Measurements from ENCODE around the gene SAMD14.

DNA sequence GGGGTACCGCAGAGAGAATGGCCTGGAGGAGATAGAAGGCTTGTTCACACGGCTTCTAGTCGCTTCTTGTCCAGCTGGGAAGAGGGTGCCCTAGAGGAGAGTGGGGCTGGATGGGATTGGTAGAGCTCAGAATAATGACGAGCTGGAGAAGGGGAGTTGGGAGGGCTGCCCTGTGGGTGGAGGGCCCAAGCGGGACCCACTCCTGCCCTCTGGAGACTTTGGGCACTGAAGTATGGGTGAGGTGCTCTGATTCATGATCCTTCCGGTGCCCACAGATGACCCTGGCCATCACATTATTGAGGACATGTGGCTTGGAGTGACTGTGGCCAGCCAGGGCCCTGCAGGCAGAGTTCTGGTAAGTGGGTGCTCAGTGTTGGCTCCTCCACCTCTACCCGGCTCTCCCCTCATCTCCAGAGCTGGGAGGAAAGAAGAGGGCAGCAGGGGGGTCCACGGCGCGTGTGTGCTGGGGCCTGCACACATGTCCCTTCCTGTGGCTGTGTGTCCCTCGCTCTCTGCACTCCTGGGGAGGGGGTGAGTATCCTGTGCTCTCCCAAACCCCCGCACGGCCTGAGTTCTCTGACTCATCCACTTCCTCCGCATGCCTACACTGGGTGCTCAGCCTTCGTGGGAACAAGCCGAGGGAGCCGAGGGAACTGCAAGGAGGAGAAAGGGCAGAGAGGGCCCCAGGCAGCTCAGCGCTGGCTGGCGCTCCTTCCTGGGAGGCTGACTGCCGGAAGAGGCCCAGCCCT, 65.5 kb downstream of the SAMD14 start:
- TF ChIP-seq ZFP30 (CRISPR knock-in tag; IDR thresholded peaks at IDR 0.05) (no peak), ARNTL (CRISPR knock-in tag; IDR thresholded peaks at IDR 0.05; ENCODE audit: borderline replicate concordance, low read depth) (no peak), ESRRG (CRISPR knock-in tag; IDR thresholded peaks at IDR 0.05) (no peak), ZNF565 (CRISPR knock-in tag; conservative IDR thresholded peaks at IDR 0.05; ENCODE audit: low read depth) (no peak), ZFP3 (CRISPR knock-in tag; IDR thresholded peaks at IDR 0.05) (peak; percentile 91), OSR1 (CRISPR knock-in tag; IDR thresholded peaks at IDR 0.05) (0 out of 2 replicates have a peak, but pooled peaks have one; percentile 76), RARB (CRISPR knock-in tag; IDR thresholded peaks at IDR 0.05) (no peak)
- TF ChIP-seq, protein P1, sequence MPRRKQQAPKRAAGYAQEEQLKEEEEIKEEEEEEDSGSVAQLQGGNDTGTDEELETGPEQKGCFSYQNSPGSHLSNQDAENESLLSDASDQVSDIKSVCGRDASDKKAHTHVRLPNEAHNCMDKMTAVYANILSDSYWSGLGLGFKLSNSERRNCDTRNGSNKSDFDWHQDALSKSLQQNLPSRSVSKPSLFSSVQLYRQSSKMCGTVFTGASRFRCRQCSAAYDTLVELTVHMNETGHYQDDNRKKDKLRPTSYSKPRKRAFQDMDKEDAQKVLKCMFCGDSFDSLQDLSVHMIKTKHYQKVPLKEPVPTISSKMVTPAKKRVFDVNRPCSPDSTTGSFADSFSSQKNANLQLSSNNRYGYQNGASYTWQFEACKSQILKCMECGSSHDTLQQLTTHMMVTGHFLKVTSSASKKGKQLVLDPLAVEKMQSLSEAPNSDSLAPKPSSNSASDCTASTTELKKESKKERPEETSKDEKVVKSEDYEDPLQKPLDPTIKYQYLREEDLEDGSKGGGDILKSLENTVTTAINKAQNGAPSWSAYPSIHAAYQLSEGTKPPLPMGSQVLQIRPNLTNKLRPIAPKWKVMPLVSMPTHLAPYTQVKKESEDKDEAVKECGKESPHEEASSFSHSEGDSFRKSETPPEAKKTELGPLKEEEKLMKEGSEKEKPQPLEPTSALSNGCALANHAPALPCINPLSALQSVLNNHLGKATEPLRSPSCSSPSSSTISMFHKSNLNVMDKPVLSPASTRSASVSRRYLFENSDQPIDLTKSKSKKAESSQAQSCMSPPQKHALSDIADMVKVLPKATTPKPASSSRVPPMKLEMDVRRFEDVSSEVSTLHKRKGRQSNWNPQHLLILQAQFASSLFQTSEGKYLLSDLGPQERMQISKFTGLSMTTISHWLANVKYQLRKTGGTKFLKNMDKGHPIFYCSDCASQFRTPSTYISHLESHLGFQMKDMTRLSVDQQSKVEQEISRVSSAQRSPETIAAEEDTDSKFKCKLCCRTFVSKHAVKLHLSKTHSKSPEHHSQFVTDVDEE (CRISPR knock-in tag; IDR thresholded peaks at IDR 0.05) = peak; percentile 25; the same call in 1 of the 2 replicates
- TF ChIP-seq, protein P2, sequence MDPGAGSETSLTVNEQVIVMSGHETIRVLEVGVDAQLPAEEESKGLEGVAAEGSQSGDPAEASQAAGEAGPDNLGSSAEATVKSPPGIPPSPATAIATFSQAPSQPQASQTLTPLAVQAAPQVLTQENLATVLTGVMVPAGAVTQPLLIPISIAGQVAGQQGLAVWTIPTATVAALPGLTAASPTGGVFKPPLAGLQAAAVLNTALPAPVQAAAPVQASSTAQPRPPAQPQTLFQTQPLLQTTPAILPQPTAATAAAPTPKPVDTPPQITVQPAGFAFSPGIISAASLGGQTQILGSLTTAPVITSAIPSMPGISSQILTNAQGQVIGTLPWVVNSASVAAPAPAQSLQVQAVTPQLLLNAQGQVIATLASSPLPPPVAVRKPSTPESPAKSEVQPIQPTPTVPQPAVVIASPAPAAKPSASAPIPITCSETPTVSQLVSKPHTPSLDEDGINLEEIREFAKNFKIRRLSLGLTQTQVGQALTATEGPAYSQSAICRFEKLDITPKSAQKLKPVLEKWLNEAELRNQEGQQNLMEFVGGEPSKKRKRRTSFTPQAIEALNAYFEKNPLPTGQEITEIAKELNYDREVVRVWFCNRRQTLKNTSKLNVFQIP (CRISPR knock-in tag; IDR thresholded peaks at IDR 0.05; ENCODE audit: borderline replicate concordance, low read depth) = peak; percentile 43; the same call in 1 of the 2 replicates
- TF ChIP-seq, protein P3, sequence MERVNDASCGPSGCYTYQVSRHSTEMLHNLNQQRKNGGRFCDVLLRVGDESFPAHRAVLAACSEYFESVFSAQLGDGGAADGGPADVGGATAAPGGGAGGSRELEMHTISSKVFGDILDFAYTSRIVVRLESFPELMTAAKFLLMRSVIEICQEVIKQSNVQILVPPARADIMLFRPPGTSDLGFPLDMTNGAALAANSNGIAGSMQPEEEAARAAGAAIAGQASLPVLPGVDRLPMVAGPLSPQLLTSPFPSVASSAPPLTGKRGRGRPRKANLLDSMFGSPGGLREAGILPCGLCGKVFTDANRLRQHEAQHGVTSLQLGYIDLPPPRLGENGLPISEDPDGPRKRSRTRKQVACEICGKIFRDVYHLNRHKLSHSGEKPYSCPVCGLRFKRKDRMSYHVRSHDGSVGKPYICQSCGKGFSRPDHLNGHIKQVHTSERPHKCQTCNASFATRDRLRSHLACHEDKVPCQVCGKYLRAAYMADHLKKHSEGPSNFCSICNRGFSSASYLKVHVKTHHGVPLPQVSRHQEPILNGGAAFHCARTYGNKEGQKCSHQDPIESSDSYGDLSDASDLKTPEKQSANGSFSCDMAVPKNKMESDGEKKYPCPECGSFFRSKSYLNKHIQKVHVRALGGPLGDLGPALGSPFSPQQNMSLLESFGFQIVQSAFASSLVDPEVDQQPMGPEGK (CRISPR knock-in tag; IDR thresholded peaks at IDR 0.05; ENCODE audit: borderline replicate concordance) = peak; percentile 98
- TF ChIP-seq, protein P4, sequence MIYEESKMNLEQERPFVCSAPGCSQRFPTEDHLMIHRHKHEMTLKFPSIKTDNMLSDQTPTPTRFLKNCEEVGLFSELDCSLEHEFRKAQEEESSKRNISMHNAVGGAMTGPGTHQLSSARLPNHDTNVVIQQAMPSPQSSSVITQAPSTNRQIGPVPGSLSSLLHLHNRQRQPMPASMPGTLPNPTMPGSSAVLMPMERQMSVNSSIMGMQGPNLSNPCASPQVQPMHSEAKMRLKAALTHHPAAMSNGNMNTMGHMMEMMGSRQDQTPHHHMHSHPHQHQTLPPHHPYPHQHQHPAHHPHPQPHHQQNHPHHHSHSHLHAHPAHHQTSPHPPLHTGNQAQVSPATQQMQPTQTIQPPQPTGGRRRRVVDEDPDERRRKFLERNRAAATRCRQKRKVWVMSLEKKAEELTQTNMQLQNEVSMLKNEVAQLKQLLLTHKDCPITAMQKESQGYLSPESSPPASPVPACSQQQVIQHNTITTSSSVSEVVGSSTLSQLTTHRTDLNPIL (CRISPR knock-in tag; IDR thresholded peaks at IDR 0.05; ENCODE audit: low read depth) = no peak
- TF ChIP-seq, protein P5, sequence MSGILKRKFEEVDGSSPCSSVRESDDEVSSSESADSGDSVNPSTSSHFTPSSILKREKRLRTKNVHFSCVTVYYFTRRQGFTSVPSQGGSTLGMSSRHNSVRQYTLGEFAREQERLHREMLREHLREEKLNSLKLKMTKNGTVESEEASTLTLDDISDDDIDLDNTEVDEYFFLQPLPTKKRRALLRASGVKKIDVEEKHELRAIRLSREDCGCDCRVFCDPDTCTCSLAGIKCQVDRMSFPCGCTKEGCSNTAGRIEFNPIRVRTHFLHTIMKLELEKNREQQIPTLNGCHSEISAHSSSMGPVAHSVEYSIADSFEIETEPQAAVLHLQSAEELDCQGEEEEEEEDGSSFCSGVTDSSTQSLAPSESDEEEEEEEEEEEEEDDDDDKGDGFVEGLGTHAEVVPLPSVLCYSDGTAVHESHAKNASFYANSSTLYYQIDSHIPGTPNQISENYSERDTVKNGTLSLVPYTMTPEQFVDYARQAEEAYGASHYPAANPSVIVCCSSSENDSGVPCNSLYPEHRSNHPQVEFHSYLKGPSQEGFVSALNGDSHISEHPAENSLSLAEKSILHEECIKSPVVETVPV (CRISPR knock-in tag; IDR thresholded peaks at IDR 0.05) = no peak
